HL-60/S4 treated with phorbol 12-myristate 13-acetate at 8.2 ng/mL for 4 days and 3 days (cell line): ENCODE results near the gene SLC6A19.
"Not testable (repeated sequence)": the region's sequence is repeated elsewhere in the genome, so short reads cannot be mapped to it uniquely, and the experiment has no call there.

Experiments
- in situ Hi-C: fragments of 300-500 bp; cut with MboI; formaldehyde crosslinking; loops from 2 replicates; pipeline ENCODE4 v1.15.0; 2022; ENCODE audit warnings: low sequenced_read_pairs

SLC6A19 gene

DNA sequence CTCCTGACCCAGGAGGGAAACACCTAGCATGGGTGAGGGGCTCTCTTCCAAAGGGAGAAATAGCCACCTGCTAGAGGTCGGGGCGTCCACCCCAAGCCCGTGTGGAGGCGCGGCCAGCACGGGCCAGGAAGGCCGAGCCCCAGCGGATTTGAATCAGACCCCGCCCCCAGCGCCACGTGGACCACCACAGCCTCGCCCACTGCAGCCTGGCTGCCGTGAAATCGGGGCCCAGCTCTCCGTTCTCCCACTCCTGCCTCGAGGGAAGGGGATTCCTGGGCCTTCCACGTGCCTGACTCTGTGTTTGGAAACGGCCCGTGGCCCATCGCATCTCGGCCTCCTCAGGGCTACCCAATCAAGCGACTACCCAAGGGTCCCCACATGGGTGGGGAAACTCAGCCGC is 55.4 kb downstream of the SLC6A19 start:
- in situ Hi-C loops: no loop called here

DNA sequence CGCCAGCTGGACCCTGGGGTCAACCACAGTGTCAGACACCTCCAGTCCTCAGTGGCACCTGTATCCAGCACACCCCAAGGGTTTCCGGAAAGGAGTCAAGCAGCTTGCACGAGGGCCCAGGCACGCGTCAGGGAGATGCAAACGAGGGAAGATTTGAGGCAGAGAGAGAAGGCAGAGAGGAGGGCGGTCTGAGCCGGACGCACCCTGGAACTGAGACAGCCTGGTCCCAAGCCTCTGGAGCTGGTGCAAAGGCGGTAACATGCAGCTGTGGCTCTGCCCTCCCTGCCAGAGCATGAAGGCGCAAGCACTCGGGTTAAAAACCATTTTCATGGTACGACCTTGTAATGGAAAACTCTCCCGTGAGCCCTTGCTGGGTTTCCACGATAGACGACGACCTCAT is 56.0 kb downstream of the SLC6A19 start:
- in situ Hi-C loops: no loop called here

DNA sequence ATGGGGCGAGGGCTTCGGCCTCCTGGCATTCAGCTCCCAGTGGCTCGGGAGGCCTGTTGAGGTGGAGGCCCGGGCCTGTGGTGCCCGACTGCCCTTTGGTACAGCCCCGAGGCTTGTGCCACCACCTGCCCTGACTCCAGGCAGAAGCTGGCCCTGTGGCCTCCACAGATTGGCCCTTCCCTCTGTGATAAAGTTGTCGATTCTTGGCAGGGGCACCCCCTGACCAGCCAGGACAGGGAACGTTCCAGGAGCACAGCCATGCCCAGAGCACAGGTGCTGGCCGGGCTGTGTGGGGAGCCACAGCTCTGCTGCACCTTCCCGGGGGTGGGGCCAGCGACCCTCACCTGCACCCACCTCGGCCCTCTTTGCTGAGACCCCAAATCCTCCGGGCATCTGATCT is 56.4 kb downstream of the SLC6A19 start:
- in situ Hi-C loops: no loop called here

- in situ Hi-C loops: no loop called here
Measured at GRCh38 chr5:1259806-1260480, 58.5 kb downstream of the SLC6A19 start.

DNA sequence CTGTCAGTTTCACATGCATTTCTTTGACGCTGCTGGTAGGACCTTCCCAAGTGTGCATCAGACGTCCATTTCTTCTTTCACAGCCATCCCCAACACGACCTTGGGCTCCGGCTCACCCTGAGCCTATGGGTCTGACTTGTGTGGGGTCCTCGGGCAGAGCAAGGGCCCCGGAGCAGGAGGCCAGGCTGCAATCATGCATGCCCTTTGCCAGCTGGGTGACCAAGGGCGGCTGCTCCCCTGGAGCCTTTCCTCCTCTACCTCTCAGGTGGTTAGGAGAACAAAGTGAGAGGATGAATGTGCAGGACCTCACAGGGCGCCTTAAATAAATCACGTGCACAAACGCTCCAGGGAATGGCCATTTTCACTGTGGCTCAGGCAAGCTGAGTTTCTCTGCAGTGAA is 60.2 kb downstream of the SLC6A19 start:
- in situ Hi-C loops: no loop called here

DNA sequence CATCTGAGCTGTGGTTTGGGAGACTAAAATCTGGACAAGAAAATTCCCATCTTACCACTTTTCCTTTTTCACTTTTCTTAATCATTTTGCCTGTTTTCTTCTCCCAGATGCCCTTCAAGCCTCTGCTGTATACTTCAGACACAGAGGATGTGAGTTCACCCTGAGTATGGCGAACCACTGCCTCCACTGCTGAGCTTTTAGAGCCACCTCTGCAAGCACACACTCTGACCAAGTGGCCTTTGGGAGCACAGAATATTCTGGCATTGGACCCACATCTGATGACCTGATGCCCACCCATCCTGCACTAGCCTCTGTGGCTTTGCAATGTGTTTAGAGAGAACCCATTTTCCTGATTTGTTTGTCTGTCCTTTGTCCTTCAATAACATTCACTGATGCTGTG is 61.0 kb downstream of the SLC6A19 start:
- in situ Hi-C loops: no loop called here

DNA sequence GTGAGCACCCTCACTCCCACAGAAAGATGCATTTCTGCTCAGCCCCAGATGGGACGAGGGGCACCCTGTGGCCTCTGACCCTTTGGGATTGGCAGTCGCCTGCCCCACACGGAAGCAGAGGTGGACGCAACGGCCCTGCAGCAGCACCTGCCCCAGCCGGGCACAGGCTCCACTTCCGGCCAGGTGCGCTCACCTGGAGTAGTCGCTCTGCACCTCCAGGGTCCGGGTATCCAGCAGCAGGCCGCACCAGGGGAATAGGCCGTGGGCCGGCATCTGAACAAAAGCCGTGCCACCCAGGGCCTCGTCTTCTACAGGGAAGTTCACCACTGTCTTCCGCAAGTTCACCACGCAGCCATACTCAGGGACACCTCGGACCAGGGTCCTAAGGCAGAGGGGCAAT is 62.8 kb downstream of the SLC6A19 start:
- in situ Hi-C loops: no loop called here

DNA sequence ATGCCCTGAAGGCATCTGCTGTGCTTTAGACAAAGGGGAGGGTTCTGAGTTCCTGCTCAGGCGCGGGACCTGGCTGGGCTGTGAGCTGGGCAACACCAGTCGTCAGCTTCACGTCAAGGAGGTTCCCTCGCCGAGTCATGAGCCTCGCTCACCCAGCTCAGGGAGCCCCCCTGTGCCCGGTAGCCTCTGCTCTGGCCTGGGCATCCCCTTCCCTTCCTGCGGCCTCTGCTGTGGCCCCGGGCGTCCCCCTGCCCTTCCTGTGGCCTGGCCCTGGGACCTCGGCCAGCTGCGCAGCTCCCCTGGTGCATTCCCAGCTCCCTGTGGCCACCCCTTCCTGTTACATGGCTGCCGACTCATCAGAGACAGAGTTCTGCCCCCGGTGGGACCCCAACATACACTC is 63.6 kb downstream of the SLC6A19 start:
- in situ Hi-C loops: no loop called here

GRCh38 chr5:1265461-1266455 is 64.4 kb downstream of the SLC6A19 start:
- in situ Hi-C loops: no loop called here

- in situ Hi-C loops: no loop called here
Measured at GRCh38 chr5:1266791-1267190, 65.4 kb downstream of the SLC6A19 start.

DNA sequence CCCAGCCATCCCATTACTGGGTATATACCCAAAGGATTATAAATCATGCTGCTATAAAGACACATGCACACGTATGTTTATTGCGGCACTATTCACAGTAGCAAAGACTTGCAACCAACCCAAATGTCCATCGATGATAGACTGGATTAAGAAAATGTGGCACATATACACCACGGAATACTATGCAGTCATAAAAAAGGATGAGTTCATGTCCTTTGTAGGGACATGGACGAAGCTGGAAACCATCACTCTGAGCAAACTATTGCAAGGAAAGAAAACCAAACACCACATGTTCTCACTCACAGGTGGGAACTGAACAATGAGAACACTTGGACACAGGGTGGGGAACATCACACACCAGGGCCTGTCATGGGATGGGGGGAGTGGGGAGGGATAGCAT is 66.1 kb downstream of the SLC6A19 start:
- in situ Hi-C loops: not testable (repeated sequence)

- in situ Hi-C loops: no loop called here
Measured at GRCh38 chr5:1268056-1268455, 66.7 kb downstream of the SLC6A19 start.

GRCh38 chr5:1268666-1269065 is 67.3 kb downstream of the SLC6A19 start:
- in situ Hi-C loops: no loop called here

- in situ Hi-C loops: no loop called here
Measured at GRCh38 chr5:1270426-1270825, 69.0 kb downstream of the SLC6A19 start.

DNA sequence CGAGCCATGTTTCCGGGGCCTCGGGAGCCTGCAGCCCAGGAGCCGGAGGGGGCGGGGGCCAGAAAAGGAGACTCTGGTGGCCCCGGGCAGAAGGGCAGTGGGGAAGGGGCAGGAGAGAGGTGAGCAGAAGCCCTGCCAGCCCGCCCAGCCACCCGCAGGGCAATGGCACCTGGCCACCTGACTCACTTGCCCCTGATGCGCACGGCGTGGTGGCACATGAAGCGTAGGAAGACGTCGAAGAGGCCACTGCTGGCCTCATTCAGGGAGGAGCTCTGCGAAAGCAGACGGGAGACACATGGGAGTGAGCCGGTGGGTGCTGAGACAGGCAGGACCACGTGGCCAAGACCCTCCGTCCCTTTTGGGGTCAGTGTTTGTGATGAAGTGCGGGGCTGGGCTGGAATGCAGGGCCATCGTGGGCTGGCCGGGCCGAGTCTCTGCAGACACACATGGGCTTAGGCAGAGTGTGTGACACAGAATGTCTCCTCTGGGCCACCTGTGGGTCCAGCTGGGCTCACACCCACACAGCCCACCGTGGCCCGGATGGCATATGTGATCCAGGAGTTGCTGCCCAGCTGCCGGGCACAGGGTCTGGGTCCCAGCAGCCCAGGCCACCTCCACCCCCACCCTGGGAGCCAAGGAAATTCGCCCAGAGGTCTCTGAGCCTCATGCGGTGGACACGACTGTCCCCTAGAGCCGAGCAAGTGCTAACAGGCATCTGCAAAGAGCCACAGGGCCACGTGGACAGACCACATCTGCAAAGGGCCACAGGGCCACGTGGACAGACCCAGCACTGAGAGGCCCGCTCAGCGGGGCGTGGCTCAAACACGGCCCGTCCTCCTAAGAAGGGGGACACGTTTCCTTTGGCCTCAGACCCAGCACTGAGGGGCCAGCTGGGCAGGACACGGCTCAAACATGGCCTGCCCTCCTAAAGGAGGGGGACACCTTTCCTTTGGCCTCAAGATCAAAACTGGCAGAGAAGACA is 69.8 kb downstream of the SLC6A19 start:
- in situ Hi-C loops: no loop called here

DNA sequence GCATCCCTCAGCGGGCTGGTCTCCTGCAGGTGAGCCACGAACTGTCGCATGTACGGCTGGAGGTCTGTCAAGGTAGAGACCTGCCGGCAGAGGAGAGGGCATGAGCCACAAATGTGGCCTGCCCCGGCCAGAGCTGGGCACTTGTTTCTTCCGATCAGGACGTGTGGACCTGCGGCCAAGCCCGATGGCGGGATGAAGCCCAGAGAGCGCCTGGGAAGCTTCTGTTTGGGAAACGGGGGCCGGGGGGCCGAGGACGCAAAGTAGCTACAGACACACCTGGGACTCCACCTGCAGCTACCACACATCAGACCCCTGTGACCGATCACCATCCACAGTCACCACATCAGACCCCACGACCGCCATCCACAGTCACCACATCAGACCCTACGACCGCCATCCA is 70.8 kb downstream of the SLC6A19 start:
- in situ Hi-C loops: no loop called here

DNA sequence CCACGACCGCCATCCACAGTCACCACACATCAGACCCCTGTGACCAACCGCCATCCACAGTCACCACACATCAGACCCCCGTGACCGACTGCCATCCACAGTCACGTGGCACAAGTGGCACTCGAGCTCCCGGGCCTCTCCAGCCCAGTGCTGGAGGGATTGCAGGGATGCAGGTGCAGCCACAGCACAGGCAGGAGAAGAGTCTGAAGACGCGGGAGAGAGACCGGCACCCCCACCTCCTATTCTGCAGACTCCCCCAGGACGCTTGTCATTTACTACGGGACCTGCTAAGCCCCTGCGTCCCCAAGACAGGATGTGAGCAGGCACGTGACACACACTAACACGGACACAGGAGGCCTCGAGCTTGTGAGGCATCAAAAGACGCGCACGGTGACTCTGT is 72.3 kb downstream of the SLC6A19 start:
- in situ Hi-C loops: no loop called here

GRCh38 chr5:1274471-1274870 is 73.1 kb downstream of the SLC6A19 start:
- in situ Hi-C loops: no loop called here
